GM13977 (cell line): ENCODE data around the gene PLEKHM3.

ENCODE experiments used
- DNase-seq: peaks from one replicate; pipeline ENCODE4 v3.0.0; 2012; ENCODE audit warnings: low spot score
- CTCF ChIP-seq: IDR thresholded peaks from 2 replicates; pipeline ENCODE4 v1.5.1; 2012; ENCODE audit warnings: mild to moderate bottlenecking, control low read depth; ENCODE audit not compliant: insufficient read depth; ENCODE audit errors: extremely low read depth, missing control alignments
- in situ Hi-C: fragments of 300-500 bp; cut with MboI; formaldehyde crosslinking; loops from one replicate; pipeline ENCODE4 v1.12.0; 2022; ENCODE audit warnings: low sequenced_read_pairs, low pct_unique_long_range_greater_than_20kb, mixed read lengths, inconsistent platforms; ENCODE audit not compliant: unreplicated experiment

PLEKHM3 gene

GRCh38 chr2:207987025-207987716, 38.2 kb downstream of the PLEKHM3 start:
- no peak for TF ChIP-seq CTCF
- in situ Hi-C loops: no loop called here
- DNase-seq: no peak

GRCh38 chr2:207984765-207985480, 40.4 kb downstream of the PLEKHM3 start:
- TF ChIP-seq CTCF: no peak
- DNase-seq: peak; percentile 12
- in situ Hi-C loops: no loop called here

GRCh38 chr2:207983641-207984042, 41.7 kb downstream of the PLEKHM3 start:
- peak; percentile 22 for DNase-seq
- TF ChIP-seq CTCF: no peak
- in situ Hi-C loops: no loop called here

GRCh38 chr2:207978177-207978948, 47.0 kb downstream of the PLEKHM3 start:
- TF ChIP-seq CTCF: no peak
- in situ Hi-C loops: no loop called here
- no peak for DNase-seq

GRCh38 chr2:207975921-207976320, 49.4 kb downstream of the PLEKHM3 start:
- in situ Hi-C loops: no loop called here
- TF ChIP-seq CTCF: no peak
- DNase-seq: no peak

- in situ Hi-C loops: no loop called here
- TF ChIP-seq CTCF: no peak
- no peak for DNase-seq
These were observed 51.1 kb downstream of the PLEKHM3 start for GRCh38 chr2:207974216-207974605.
